Measurements from ENCODE around the gene PCNX2.

Gene PCNX2

DNA sequence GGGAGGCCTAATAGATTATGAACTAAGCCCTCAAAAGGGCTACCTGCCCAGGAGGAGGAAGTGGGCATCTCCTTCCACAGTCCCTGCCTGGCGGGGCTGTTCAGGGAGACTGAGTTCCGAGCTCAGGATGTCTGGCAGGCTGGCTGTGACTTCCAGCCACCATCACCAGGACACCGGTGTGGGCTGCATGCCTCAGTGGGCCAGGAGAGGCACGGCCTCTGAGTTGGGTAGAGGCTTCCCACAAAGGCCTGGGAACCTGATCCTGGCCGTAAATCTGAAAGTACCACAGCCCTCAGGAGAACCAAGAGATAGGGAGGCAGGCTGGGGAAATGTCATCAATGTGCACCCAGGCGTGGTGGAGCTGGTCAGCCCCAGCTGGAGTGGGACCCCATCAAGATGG is 316.0 kb downstream of the PCNX2 start:
- DNase-seq: no peak

DNA sequence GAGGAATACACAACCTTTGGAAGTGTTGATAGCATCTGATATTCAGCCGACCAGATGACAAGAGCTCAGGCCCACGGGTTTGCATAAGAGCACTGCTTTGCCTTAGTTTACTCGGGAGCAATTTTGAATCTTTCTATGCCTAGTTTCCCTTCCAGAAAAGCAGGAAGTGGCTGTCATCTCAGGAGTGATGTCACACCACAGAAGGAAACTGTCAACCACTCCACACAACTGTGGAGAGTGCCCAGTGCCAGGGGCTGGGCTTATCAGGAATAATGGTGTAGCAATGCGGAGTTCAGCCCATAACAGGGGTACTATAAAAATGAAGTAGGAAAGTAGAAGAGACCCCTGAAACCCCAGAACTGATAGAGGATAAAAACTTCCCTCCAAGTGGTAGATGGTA is 316.7 kb downstream of the PCNX2 start:
- DNase-seq: no peak

DNA sequence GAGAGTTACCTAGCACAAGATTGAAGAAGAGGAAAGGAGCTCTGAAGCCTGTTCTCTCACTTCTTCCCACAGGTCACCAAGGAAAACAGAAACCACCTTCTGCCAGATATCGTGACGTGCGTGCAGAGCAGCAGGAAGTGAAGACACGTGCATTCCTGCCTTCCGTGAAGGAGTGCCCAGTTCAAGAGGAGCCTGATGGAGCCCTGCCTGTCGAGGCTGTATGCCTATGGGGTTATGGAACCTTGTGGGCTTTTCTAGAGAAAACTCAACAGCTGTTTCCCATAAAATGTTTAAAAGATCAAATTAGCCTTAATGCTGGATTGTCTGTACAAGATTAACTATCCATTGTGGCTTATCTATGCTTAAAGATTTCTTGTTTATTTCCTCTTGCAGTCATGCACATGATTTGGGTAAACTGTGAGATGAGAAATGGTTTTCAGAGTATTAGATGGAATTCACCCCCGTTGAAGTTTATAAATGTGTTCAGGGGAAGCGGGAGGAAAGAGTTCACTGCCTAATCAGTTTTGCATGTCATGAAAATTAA is 317.4 kb downstream of the PCNX2 start:
- DNase-seq: no peak

DNA sequence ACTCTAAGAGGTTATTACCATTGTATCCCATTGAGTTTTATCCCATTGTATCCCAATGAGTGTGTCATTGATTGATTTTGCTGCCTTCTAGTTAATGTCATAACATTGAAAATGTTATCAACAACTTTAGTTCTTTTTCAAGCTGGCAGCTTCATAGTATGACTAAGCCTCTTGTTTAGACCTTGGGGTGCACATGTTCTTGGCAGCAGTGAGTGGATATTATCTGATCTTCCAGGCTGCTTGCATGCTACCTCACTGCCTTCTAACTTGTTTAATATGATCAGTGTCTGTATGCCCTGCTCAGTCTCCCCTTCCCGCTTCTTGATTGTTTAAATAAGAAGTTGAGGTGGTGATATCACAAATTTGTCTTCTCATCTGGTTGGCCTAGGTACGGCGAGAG is 320.6 kb downstream of the PCNX2 start:
- no peak for DNase-seq

DNA sequence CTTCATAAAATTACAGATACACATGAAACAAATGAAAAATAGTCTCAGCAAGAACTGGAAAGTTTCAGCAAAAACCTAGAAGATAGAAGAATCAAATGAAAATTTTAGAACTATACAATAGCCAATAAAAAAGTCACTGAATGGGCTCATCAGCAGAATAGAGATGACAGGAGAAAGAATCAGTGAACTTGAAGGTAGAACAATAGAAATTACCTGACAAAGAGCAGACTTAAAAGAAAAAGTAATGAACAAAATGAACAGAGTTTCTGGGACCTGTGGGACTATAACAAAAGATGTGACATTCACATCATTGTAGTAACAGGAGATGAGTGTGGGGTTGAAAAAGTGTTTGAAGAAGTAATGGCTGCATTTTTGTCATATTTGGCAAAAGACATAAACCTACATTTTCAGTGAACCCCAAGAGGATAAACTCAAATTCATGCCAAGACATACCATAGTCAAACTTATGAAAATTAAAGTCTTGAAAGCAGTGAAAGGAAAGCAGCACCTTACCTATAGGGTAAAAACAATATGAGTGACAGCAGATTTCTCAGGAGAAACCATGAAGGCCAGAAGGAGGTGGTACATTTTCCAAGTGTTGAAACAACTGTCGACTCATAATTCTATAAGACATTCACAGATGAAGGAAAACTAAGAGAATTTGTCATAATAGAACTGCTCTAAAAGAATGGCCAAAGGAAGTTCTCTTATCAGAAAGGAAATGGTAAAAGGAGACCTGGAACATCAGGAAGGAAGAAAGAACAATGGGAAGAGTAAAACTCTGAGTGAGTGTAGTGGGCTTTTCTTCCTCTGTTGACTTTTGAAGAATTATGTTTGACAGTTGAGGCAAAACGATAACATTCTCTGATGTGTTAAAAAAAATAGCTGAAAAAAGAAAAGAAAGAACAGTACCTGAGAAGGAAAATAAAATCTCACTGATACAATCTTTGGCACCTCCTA is 321.6 kb downstream of the PCNX2 start:
- no peak for DNase-seq

DNA sequence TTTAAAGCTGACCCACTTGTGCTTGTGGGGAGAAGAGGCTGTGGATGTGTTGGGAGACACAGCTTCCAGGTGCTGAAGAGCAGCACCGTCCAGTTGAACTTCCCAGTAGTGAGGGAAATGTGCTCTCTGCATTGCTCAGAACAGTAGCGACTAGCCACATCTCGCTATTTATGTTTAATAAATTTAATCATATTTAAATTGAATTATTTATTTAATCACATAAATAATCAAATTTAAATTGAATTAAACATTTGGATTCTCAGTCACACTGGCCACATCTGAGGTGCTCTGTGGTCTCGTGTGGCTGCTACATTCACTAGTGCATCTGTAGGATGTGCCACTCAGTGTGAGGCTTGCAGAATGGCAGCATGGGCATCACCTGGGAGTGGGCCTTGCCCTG is 325.0 kb downstream of the PCNX2 start:
- no peak for DNase-seq

DNA sequence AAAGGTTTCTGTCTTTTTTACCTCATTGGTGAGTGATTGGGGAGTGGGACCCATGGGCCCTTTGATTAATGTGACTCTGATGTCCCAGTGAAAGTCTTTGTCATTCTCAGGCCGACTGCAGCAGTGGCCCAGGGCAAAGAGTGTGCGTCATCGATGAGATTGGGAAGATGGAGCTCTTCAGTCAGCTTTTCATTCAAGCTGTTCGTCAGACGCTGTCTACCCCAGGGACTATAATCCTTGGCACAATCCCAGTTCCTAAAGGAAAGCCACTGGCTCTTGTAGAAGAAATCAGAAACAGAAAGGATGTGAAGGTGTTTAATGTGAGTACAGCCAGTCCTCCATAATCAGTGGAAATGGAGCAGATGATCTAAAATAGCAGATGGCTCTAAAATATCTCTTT is 325.7 kb downstream of the PCNX2 start:
- no peak for DNase-seq

DNA sequence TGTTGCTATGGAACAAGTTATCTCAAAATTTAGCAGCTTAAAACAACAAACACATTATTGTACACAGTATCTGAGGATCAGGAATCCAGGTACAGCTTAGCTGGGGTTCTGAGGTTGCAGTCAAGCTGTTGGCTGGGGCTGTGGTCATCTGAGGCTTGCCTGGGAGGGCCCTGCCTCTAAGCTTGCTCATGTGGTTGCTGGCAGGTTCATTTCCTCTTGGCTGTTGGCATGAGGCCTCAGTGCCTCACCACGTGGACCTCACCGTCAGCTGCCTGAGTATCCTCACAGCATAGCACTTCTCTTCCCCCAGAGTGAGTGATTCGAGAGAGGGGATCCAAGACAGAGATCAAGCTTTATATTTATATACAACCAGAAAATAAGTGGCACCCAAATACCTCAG is 326.6 kb downstream of the PCNX2 start:
- no peak for DNase-seq

DNA sequence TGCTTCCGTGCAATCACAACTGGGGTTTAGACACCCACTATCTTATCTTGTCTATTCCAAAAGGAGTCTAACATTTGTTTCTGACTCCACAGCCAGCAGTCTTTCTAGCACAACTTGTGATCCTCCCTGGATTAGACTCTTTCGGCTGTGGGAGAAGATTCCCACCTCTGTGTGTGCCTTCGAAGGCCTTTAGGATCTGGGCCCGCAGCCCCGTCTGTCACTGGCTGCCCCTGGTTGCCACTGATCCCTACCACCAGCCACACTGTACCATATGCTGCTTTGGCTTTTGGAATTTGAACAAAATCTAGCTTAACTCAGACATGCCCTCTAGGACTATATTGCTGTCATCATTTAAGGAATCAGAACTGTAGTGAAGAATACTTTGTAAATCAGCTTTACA is 327.1 kb downstream of the PCNX2 start:
- DNase-seq: no peak

DNA sequence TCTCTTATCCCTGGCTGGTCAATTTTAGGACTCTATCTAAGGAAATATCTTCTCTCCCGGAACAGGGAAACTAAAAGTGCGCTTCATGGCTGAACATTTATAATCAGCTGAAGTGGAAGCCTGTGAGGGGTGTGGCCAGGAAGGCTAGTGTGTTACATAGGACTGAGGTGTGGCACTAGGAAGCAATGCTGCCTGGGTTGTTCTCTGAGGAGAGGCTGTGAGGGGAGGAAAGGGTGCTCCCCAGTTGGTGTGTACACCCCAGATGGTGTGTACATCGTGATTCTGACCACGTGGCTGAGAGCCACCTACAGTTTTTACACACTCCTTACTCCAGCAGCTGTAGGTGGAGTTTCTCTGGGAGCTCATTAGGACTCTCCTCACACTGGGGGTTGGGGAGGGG is 328.9 kb downstream of the PCNX2 start:
- DNase-seq: no peak

DNA sequence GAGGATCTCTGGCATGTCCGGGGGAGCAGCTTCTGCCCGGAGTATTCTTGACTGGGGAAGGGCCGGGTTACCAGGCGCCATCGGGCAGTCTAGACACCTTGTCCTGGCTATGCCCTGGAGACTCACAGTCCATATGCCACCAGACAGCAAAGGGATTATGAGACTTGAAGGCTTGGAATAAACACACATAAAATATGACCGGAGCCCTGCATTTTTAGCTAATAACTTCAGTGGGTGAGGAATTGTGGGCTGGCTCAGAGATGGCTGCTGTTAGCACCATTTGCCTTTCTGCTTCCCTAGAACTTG is 329.7 kb downstream of the PCNX2 start:
- no peak for DNase-seq

DNA sequence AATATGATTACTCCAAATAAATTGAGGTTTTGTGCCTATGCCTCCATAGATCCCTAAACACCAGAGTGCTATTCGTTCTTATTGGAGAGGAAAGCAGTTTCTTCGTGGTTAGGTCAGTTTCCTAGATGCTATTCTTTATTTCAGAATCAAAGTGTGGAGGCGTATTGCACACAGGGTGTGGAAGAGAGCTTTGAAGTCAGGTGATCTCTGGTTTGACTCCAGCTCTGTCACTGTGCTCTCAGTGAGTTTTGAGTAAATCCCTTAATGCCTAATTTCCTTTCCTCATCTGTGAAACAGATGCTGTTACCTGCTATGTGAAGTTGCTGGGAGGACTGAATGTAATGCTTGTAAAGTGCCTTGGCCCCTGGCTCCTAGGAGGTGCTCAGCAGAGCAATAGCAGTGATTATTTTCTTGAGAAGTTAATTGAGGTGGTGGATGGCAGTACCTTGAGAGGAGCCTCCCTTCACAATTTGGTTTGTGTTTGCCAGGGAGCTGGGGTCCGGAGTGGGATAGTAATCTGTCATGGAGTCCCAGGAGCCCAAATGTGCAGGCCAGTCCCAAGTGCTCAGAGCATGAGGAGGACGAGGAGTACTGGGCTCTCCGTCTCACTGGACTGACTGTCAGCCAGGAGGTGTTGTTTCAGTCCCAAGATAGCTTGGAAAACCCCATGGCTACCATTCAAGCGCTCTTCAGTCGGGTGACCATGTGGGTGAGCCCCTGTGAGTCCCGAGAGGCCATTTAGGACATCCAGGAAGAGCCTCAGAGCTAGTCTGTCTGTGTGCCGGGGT is 330.2 kb downstream of the PCNX2 start:
- DNase-seq: no peak

DNA sequence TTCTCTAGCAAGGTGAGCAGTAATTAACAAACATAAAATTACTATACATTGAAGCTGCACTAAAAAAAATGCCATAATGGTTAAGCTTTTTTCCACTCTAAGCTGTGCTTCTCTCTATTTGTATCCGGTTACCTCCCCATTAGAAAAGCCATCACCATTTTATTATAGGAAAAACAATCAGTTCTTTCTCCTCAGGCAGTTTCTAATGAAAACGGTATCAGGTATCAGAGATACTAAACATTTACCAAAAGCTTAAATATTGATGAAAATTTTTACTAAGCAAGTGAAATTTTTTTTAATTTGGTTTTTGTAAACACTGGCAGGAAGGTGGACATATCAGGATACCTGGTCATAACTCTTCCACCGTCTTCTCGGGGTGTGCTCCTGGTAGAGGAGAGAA is 330.9 kb downstream of the PCNX2 start:
- DNase-seq: no peak

DNA sequence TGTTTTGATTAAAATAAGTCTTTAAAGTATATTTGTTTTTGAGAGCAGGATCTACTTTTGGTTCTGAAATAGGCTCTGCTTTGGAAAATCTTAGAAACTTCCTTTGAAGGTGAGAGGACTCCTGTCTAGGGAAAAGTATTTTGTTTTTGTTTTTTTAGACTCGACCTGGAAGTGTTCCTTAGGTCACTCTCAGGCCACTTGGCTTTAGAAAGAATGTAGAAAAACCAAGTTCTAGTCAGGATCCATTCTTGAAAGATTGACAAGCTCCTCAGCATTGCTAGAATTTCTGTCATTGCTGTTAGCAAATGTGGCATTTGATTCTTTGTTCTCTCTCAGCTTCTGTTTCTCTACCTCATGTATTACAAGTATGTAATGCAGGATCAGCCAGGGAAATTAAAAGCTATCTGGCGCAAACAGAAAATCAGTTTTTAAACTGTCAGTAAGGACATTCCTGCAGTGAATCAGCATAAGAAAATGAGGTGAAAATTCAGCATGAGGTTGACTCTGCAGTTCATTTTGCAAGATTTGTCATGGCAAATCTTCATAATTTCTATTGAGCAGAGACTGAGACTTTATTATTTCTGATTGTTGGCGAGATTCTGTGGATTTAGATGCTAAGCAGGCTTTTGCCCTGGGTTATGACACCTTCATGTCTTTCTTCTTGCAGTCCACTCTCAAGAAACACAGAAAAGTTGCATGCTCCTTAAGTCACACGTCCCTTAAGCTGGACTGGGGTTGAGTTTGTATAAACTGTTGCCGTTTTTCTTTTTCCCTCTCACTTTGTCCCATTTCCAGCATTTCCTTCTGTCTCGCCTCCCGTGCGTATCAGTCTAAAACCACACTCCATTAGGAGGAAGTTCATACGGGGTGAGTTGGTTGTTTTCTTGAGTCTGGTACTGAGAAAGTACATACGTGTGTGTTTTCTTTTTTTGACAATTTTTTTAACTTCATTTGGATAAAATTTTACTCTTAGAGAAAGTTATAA is 332.5 kb downstream of the PCNX2 start:
- DNase-seq: no peak

DNA sequence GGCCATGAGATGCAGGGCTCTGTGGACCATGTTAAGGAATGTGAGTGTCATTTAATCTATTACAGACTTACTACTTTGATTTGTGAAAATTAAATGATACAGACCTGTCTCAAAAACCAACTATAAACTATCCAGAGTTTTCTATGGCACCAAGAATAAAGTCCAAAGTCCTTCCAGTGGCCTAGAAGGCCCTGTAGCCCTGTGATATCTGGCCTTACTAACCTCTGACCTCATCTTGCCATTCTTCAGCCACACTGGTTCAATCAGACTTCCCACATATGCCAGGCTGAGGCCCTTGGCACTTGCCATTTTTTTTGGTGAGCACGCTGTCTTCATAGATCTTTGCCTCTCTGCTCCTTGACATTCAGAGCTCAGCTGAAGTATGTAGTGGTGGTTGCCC is 337.5 kb downstream of the PCNX2 start:
- no peak for DNase-seq

DNA sequence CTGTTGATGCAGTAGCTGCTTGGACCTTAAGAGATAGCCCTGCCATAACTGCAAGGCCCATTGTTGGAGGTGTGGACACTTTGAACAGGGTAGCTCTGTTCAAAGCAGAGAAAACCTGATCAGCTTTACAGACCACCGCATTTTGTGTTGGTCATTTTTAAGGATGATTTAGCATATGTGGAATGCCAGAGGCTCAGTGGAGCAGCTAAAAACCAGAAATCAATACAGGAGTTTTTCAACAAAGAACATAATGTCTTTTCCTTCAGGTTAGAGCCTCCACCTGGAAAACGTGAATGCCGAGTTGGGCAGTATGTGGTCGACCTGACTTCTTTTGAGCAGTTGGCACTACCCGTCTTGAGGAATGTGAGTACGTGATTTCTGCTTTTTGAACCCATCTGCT is 339.4 kb downstream of the PCNX2 start:
- no peak for DNase-seq

DNA sequence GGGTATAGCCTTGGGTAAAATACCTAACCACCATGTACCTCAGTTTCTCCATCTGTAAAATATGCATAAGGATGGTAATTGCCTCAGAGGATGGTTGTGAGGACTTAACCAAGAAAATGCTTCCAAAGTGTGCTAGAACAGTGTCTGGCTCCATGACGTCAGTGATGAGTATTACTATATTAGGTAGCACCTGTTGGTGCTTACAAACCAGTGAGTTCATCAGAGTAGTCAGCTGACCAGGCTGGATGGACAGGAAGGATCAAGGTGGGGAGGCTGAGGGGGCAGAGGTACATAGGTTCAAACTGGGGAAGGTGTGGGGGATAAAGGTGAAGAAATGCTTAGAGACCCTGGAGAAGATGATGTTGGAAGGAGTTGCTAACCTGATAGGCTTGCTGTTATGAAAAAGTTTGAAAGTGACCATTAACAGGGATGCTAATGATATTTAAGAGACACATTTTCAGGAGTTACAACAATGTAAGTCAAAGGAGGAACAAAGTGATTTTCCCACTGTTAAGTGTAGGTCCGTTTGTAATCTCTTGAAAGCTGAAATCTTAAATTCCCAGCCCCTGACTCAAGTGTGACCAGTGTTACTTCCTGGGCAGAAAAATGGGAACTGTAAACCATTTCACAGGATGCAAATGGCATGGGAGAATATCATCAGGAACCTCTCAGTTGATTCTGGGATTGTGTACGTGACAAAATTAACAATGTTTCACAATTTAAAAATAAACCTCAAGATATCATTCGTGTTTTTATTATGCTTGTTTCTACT is 340.7 kb downstream of the PCNX2 start:
- no peak for DNase-seq

DNA sequence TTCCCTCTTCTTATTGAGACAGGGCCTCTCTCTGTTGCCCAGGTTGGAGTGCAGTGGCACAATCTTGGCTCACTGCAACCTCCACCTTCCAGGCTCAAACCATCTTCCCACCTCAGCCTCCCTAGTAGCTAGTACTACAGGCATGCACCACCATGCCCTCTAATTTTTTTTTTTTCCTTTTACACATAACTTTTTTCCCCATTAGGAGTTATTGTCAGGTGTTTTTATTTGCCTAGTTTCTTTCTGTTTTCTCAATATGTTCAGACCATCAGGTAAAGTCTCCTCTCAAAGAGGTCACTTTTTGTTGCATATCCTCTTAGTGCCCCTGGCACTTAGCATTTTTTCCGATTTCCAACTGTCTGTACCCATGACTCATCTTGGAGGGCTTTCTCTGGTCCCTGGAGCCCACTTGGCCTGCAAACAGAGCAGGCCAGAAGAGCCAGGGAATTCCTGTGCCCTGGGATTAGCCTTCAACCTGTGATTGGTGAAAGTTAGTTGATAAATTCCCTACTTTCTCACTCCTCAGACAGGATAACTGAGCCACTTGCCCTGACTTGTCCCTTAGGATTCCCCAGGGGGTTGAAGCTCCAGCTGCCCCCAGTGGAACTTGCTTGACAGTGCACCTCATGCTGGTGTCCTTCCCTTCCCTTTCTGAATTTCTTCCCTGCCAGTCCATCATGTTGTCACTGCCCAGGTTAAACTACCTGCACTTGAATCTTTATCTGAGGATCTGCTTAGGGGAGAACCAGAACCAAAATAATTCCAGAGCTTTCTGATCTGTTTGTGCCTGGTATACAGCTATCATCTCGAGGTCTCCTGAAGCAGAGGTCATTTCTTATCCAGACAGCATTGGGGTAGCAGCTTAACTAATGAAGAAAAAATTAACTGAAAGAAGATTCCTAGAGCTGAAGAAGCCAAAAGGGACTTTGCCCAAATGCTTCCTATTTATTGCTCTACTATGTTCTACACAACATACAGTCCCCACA is 342.7 kb downstream of the PCNX2 start:
- DNase-seq: no peak

DNA sequence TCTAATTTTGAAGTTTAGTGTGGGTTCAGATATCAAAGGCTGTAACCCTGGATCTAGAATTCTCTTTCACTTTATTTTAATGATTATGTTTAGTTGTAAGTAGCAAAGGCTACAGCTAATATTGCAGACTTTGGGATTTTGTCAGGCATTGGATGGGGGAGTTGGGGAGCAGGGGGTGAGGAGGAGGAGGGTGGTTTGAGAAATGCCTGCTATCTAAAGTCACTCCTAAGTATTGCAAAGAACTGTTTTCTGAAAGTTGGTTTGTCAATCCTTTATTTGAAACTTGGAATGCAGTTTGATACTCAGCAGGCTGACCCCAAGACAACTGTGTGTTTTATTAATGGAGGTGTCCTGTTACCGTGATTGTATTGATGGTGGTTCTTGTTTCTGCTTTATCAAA is 343.9 kb downstream of the PCNX2 start:
- no peak for DNase-seq

DNA sequence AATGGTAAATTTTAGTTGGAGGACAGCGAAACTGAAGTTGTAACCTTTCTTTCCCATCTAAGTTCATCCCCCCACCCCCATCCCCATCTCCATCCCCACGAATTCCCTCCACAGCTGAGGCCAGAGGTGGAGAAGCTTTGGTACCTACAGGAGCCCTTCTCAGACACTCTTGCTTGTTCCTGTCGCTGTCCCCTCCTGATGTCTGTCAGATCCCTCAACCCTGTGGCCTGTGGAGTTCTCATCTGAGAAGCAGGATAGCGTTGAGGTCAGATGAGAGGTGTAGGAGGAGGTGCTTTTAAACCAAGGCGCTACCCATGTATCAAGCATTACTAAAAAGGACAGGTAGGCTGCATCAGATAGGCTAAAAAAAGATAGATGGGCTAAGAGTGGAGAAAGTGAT is 344.3 kb downstream of the PCNX2 start:
- DNase-seq: no peak
